K562 (cell line): Measurements from ENCODE around the gene LTA. TPM values are rescaled to one million over a fixed set of nuclear protein-coding genes. Genes with fewer than 3 reads are reported as not detected.

Source experiments
- ATAC-seq: fragments of 200-7000 bp; cut with Tn5 transposase; 3 replicates; pipeline ENCODE4 v1.9.1; 2020; ENCODE audit warnings: moderate library complexity
- BruUV-seq: library from RNA; stranded (reverse); fragments of 400-500 nt; replicated peaks from 2 replicates; lab custom pipeline; 2021; lab: Mats Ljungman, UMichigan
- CTCF ChIA-PET: fragments of 300-600 bp; formaldehyde crosslinking; extraction: SDS; loops from one replicate; lab custom pipeline; 2021; ENCODE audit warnings: low intra/inter-chr PET ratio; lab: Yijun Ruan, JAX
- POLR2A ChIA-PET: fragments of 300-600, 350-650 bp; sonication (Branson Sonifier 250); formaldehyde crosslinking; extraction: SDS; loops from one replicate; lab custom pipeline; 2021; ENCODE audit warnings: antibody characterized with exemption, inconsistent platforms; lab: Yijun Ruan, JAX
- DNase-seq, 4 experiments: peaks; one replicate each; pipeline versions ENCODE4 v3.0.0 to v3.0.0-alpha.2; 2011 to 2018; ENCODE audit warnings: low spot score in 3 of 4, mixed read lengths in 3 of 4; ENCODE audit errors: extremely low read depth in 1 of 4
- FAIRE-seq: peaks from 2 replicates; lab custom pipeline; 2011; peaks lifted over from hg19 to GRCh38; lab: Jason Lieb, UNC
- H2AFZ ChIP-seq: 2 replicates; pipeline ENCODE4 v1.6.0; 2011; ENCODE audit warnings: low read depth, low read length, control low read depth, inconsistent platforms
- H3K27ac ChIP-seq: fragments of 200-600 bp; 3 replicates; pipeline ENCODE4 v1.8.0; 2011; ENCODE audit warnings: low read depth, mild to moderate bottlenecking, control low read depth, inconsistent platforms, low read length, moderate library complexity, mixed read lengths; ENCODE audit errors: extremely low read depth
- H3K27me3 ChIP-seq, 2 experiments: fragments of 300-600 bp in 1 of 2; 2 replicates in 1 of 2; 3 replicates in 1 of 2; pipeline versions ENCODE4 v1.6.0 to v1.8.0; 2011; ENCODE audit warnings: inconsistent platforms in 2 of 2, low read length in 2 of 2, mild to moderate bottlenecking in 1 of 2, mixed read lengths in 1 of 2, moderate library complexity in 1 of 2; ENCODE audit not compliant: control insufficient read depth in 2 of 2, insufficient read depth in 2 of 2
- H3K36me3 ChIP-seq: fragments of 300-600 bp; 3 replicates; pipeline ENCODE4 v1.8.0; 2011; ENCODE audit warnings: mild to moderate bottlenecking, low read length, inconsistent platforms; ENCODE audit not compliant: control insufficient read depth, insufficient read depth
- H3K4me1 ChIP-seq, 2 experiments: fragments of 200-600 bp in 1 of 2; replicated peaks in 1 of 2; 2 replicates in 1 of 2; 3 replicates in 1 of 2; pipeline versions ENCODE4 v1.5.1 to v1.8.0; 2011; ENCODE audit warnings: inconsistent platforms in 2 of 2, low read length in 2 of 2, mild to moderate bottlenecking in 1 of 2, mixed read lengths in 1 of 2, moderate library complexity in 1 of 2; ENCODE audit not compliant: control insufficient read depth in 2 of 2, insufficient read depth in 2 of 2
- H3K4me2 ChIP-seq: 2 replicates; pipeline ENCODE4 v1.6.1; 2011; ENCODE audit warnings: low read length, control low read depth, inconsistent platforms, mixed read lengths; ENCODE audit not compliant: insufficient read depth
- H3K4me3 ChIP-seq: fragments of 200-600 bp; sonication (generic), shearing (Covaris generic); 2 replicates; pipeline ENCODE4 v1.5.1; 2016; ENCODE audit warnings: control low read depth, inconsistent platforms
- H3K79me2 ChIP-seq: fragments of 200-600 bp; 3 replicates; pipeline ENCODE4 v1.8.0; 2011; ENCODE audit warnings: low read length, inconsistent platforms; ENCODE audit not compliant: control insufficient read depth, insufficient read depth
- H3K9ac ChIP-seq, 2 experiments: 2 replicates each; pipeline versions ENCODE4 v1.6.0 to v1.6.1; 2011; ENCODE audit warnings: low read depth in 2 of 2, low read length in 2 of 2, control low read depth in 1 of 2, inconsistent platforms in 1 of 2, mild to moderate bottlenecking in 1 of 2, mixed read lengths in 1 of 2; ENCODE audit not compliant: insufficient read depth in 1 of 2
- H3K9me1 ChIP-seq: one replicate; pipeline ENCODE4 v1.6.0; 2011; ENCODE audit warnings: inconsistent platforms, mild to moderate bottlenecking, low read length, moderate library complexity; ENCODE audit not compliant: control insufficient read depth, insufficient read depth
- H3K9me3 ChIP-seq: replicated peaks from 2 replicates; pipeline ENCODE4 v1.5.1; 2011; ENCODE audit warnings: low read depth, low read length, inconsistent platforms; ENCODE audit not compliant: control insufficient read depth, insufficient read depth
- H4K20me1 ChIP-seq: replicated peaks from 2 replicates; pipeline ENCODE4 v1.6.1; 2011; ENCODE audit warnings: low read length, inconsistent platforms, mixed read lengths; ENCODE audit not compliant: control insufficient read depth, insufficient read depth
- HOMEZ ChIP-seq: fragments of 250-450 bp; sonication (Bioruptor Pico); IDR thresholded peaks from 2 replicates; pipeline ENCODE4 v1.4.0; 2020; ENCODE audit warnings: mild to moderate bottlenecking, moderate library complexity
- MLLT1 ChIP-seq, 2 experiments: fragments of 450-650 bp; IDR thresholded peaks; 2 replicates each; pipeline ENCODE4 v1.6.1; 2016
- WGBS: fragments of 100-300 bp; shearing (Covaris generic); methylation state at CpG from one replicate; pipeline ENCODE4 v1.1.6; 2016; ENCODE audit warnings: low coverage, mixed read lengths; ENCODE audit not compliant: insufficient coverage; ENCODE audit errors: missing lambda C conversion rate; 5-methylcytosine and 5-hydroxymethylcytosine counted together
- in situ Hi-C: fragments of 300-500 bp; cut with MboI; formaldehyde crosslinking; loops from 4 replicates; pipeline ENCODE4 v1.15.0; 2018; ENCODE audit warnings: inconsistent platforms, mixed read lengths
- intact Hi-C: fragments of 100-400 bp; cut with micrococcal nuclease; formaldehyde crosslinking; loops from 2 replicates; pipeline ENCODE4 v1.14.2; 2022
- polyA plus RNA-seq, 8 experiments: library from polyadenylated mRNA; depleted of rRNA in 4 of 8; stranded (reverse) in 5 of 8; unstranded in 3 of 8; fragments of >200 nt; fragmentation: Nextera tagmentation in 2 of 8; fragmentation: Illumina TruSeq in 1 of 8; extraction: Ambion mirVana in 2 of 8; extraction: Trizol in 1 of 8; gene quantifications; 2 replicates each; pipeline versions ENCODE4 v1.2.1 to v1.2.3, GENCODE V29; 2011 to 2014; ENCODE audit warnings: inconsistent platforms in 1 of 8, missing spikeins in 1 of 8
- total RNA-seq, 7 experiments: library from RNA; depleted of rRNA in 6 of 7; stranded (reverse); fragments of >200 nt in 6 of 7; fragmentation: Illumina TruSeq in 2 of 7; extraction: Trizol in 2 of 7; gene quantifications; 2 replicates each; pipeline versions ENCODE4 v1.2.1 to v1.2.3, GENCODE V29; 2011 to 2021; ENCODE audit warnings: low replicate concordance in 1 of 7

LTA gene
- total and polyA plus RNA-seq, 9 of the 15 experiments (the other 6 are each of a cell fraction or from before 2014, with no cell fraction given): 0.80 TPM; not detected in 8

- DNase-seq: no peak
- TF ChIP-seq HOMEZ (CRISPR knock-in tag) (no peak), MLLT1 (IDR thresholded peaks at IDR 0.05) (0 out of 4 replicates have a peak, but pooled peaks of 1 of the 2 experiments have one; percentile 22)
- Histone ChIP-seq H3K27ac (no peak overlapping the region), H3K9ac (peak overlapping the region in 1 of 2 experiments; percentile 77; a peak in 2 of 4 replicates), H3K79me2 (no peaks in the 10 kb centered on the region), H4K20me1 (no peaks in the 10 kb centered on the region), H3K4me1 (peaks cover 35 to 50% of the 10 kb centered on the region in 2 experiments), H3K36me3 (peaks cover 64% of the 10 kb centered on the region), H3K4me2 (no peak overlapping the region), H3K27me3 (no peaks in the 10 kb centered on the region), H3K4me3 (no peak overlapping the region), H3K9me1 (peaks cover 3% of the 10 kb centered on the region), H3K9me3 (no peaks in the 10 kb centered on the region), H2AFZ (no peak overlapping the region)
- intact Hi-C loops (no loop called here), in situ Hi-C loops (no loop called here)
- TSS peak; percentile 33 for BruUV-seq
- FAIRE-seq: no peak
- POLR2A ChIA-PET: interaction anchor here (0.6 to 5.8 kb wide), 5 partner anchors 9 to 70 kb away, joined by 3 to 38 read pairs (median 4); partner anchors contain the start of genes ATP6V1G2, DDX39B and NFKBIL1
- WGBS: 78% methylated on average over 23 of the region's 24 CpGs
- CTCF ChIA-PET: no interaction called here
- no peak for ATAC-seq
These were observed 14.4 kb upstream of the LTA start for GRCh38 chr6:31557443-31558317.
